ENCODE measurements around the gene EIF4G3. TPM values are rescaled to one million over a fixed set of nuclear protein-coding genes. Genes with fewer than 3 reads are reported as not detected.

EIF4G3 gene
- total and polyA plus RNA-seq, 10 of the 15 experiments (the other 5 are each of a cell fraction or from before 2014, with no cell fraction given) = 7.4 to 45.1 (median 29.1) TPM

- Histone ChIP-seq H3K4me2 (ENCODE audit: control insufficient read depth, insufficient read depth) (no peak overlapping the region), H3K9me3 (replicated peaks; ENCODE audit: control insufficient read depth, insufficient read depth, low read length) (no peaks in the 10 kb centered on the region), H3K4me3 (no peak overlapping the region), H3K79me2 (ENCODE audit: control insufficient read depth, insufficient read depth, low read length) (no peaks in the 10 kb centered on the region), H3K4me1 (ENCODE audit: control insufficient read depth, insufficient read depth, low read length) (no peaks in the 10 kb centered on the region), H3K36me3 (ENCODE audit: control insufficient read depth in 2 of 2, insufficient read depth in 2 of 2, low read length in 1 of 2) (peaks cover 0 to 7% of the 10 kb centered on the region in 2 experiments; a peak in 1 of 4 replicates), H3K9ac (ENCODE audit: control insufficient read depth, insufficient read depth, low read length) (no peak overlapping the region), H2AFZ (ENCODE audit: control insufficient read depth, low read depth, low read length) (no peak overlapping the region), H3K27me3 (replicated peaks in 1 of 2; ENCODE audit: control insufficient read depth in 2 of 2, insufficient read depth in 2 of 2, low read length in 1 of 2) (no peaks in the 10 kb centered on the region), H3K27ac (ENCODE audit: control insufficient read depth, insufficient read depth) (no peak overlapping the region), H4K20me1 (ENCODE audit: control insufficient read depth, insufficient read depth) (no peaks in the 10 kb centered on the region)
- in situ Hi-C loops (cut with MboI) = no loop called here
- ATAC-seq (no peak), DNase-seq (ENCODE audit: low read depth, low spot score) (no peak), FAIRE-seq (no peak)
- intact Hi-C loops (cut with micrococcal nuclease; ENCODE audit: unreplicated experiment) = no loop called here
- ChIA-PET SMC1A (ENCODE audit: uncharacterized antibody, unreplicated experiment) (interaction anchor here (1.2 to 1.6 kb wide), 3 partner anchors 8 to 327 kb away, joined by 3 to 7 read pairs (median 6); partner anchors contain the start of gene HP1BP3), CTCF (interaction anchor here (0.8 kb wide), 1 partner anchor 19 kb away, joined by 3 read pairs; no protein-coding TSS in a partner anchor), POLR2A (interaction anchor here (0.6 kb wide), 1 partner anchor 12 kb away, joined by 3 read pairs; no protein-coding TSS in a partner anchor), RAD21 (ENCODE audit: unreplicated experiment) (interaction anchor here (1.3 kb wide), 1 partner anchor 13 kb away, joined by 3 read pairs; no protein-coding TSS in a partner anchor)
- BruUV-seq (replicated peaks) = no TSS peak
- no peak for TF ChIP-seq ATF3 (IDR thresholded peaks at IDR 0.05; ENCODE audit: borderline replicate concordance, extremely low read depth, low read depth, low read length)
- TF ChIP-seq REST (IDR thresholded peaks at IDR 0.05; ENCODE audit: low read depth, low read length) = no peak
- TF ChIP-seq SMAD5 (IDR thresholded peaks at IDR 0.05; ENCODE audit: low read depth) = no peak
- TF ChIP-seq ZZZ3 (IDR thresholded peaks at IDR 0.05; ENCODE audit: control insufficient read depth, insufficient read length, low read depth) = no peak
- TF ChIP-seq RAD51 (IDR thresholded peaks at IDR 0.05) = no peak
- no peak for TF ChIP-seq ATF2 (IDR thresholded peaks at IDR 0.05; ENCODE audit: low read length)
- TF ChIP-seq SKIL (IDR thresholded peaks at IDR 0.05; ENCODE audit: low read depth, poor library complexity, severe bottlenecking) = no peak
- TF ChIP-seq LARP7 (IDR thresholded peaks at IDR 0.05) = no peak
- no peak for TF ChIP-seq EGR1 (IDR thresholded peaks at IDR 0.05; ENCODE audit: borderline replicate concordance in 1 of 2, low read depth in 2 of 2, low read length in 2 of 2)
- TF ChIP-seq MXI1 (IDR thresholded peaks at IDR 0.05; ENCODE audit: low read depth, low read length) = no peak
- TF ChIP-seq FOS (IDR thresholded peaks at IDR 0.05; ENCODE audit: borderline replicate concordance, extremely low read depth, insufficient read length) = no peak
- no peak for TF ChIP-seq POLR2AphosphoS2 (IDR thresholded peaks at IDR 0.05; ENCODE audit: low read depth, low read length)
These were observed 308.9 kb downstream of the EIF4G3 start for GRCh38 chr1:20867847-20868246.

Data from GM12878 (cell line).